T-helper 9 cell (primary cell): Measurements from ENCODE around the gene DMRTA2.

Source experiments
- DNase-seq: peaks from one replicate; pipeline ENCODE4 v3.0.0-alpha.2; 2020

Gene DMRTA2

GRCh38 chr1:50371749-50372148 lies 51.5 kb downstream of the DMRTA2 start:
- no peak for DNase-seq

- no peak for DNase-seq
Measured at GRCh38 chr1:50369830-50370229, 53.4 kb downstream of the DMRTA2 start.

- DNase-seq = no peak
Measured at GRCh38 chr1:50369008-50369634, 54.1 kb downstream of the DMRTA2 start.

DNA sequence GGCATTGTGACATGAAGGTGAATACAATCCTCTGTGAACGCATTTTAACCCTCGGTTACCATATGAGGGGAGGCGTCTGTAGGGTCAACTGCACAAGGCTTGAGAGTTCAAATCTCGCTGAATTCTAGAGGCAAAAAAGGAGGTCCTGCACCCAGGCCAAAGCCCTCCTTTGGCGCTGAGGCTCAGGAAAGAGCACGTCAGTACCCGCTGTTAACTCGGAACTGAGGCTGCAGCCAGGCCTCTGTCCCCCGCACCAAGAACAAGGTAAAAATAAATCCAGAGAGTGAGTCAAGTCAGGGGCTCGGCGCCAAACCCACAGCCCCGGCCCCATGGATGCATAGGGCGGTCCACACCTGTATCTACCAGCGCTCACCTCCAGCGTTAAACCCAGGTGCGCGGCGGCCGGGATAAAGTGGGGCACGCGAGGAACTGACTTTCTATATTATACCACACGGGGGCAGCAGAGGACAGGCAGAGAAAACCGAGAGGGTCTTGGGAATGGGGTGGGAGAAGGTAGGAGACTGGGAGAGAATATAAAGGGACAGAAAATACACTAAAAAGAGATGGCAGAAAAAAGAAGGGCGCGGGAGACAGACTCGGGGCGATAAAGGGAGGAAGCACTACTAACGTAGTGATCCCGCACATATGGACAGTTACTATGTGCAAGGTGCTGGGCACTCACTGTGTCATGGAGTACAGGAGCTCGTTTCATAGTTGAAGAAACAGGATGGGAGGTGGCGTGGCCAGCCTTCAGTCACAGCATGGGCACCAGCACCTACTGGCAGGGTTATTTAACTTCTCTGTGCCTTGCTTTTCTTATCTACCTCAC lies 54.9 kb downstream of the DMRTA2 start:
- no peak for DNase-seq
